Neural cell (in vitro differentiated cells): ENCODE results near the gene DUSP5.

Experiments
- POLR2AphosphoS5 ChIP-seq: IDR thresholded peaks from 2 replicates; pipeline ENCODE4 v1.6.1; 2012
- TAF1 ChIP-seq: IDR thresholded peaks from 2 replicates; pipeline ENCODE4 v1.6.1; 2012; ENCODE audit warnings: low read depth
- TF ChIP-seq, protein P1 (sequence below): fragments of 450-650 bp; IDR thresholded peaks from 2 replicates; pipeline ENCODE4 v1.5.1; 2014; ENCODE audit warnings: antibody characterized with exemption, mild to moderate bottlenecking, moderate library complexity; ENCODE audit not compliant: poor library complexity, severe bottlenecking

DNA sequence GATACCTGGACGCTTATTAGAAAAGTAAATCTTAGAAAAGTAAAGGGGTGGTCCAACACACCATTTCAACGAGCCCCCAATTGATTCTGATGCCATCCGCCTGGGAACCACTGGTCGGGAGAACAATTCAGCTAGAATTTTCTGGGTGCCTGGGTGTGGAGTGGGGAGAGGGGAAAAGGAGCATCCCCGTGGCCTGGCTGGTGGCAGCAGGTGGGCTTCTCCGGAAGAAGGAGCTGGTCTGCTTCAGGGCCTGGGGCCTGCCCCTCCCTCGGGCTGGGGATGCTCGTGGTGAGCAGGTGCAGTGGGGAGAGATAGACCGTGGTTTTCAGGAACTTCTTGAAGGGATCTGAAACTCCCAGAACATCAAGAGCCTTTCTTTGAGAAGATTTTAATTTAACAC is 39.9 kb upstream of the DUSP5 start:
- TF ChIP-seq, protein P1, sequence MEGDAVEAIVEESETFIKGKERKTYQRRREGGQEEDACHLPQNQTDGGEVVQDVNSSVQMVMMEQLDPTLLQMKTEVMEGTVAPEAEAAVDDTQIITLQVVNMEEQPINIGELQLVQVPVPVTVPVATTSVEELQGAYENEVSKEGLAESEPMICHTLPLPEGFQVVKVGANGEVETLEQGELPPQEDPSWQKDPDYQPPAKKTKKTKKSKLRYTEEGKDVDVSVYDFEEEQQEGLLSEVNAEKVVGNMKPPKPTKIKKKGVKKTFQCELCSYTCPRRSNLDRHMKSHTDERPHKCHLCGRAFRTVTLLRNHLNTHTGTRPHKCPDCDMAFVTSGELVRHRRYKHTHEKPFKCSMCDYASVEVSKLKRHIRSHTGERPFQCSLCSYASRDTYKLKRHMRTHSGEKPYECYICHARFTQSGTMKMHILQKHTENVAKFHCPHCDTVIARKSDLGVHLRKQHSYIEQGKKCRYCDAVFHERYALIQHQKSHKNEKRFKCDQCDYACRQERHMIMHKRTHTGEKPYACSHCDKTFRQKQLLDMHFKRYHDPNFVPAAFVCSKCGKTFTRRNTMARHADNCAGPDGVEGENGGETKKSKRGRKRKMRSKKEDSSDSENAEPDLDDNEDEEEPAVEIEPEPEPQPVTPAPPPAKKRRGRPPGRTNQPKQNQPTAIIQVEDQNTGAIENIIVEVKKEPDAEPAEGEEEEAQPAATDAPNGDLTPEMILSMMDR = no peak
- TF ChIP-seq TAF1 (no peak), POLR2AphosphoS5 (no peak)
